Epithelial cell of proximal tubule (primary cell): ENCODE results near the gene TMEM63C. TPM values are rescaled to one million over a fixed set of nuclear protein-coding genes. Genes with fewer than 3 reads are reported as not detected.

ENCODE experiments used
- DNase-seq: peaks from one replicate; pipeline ENCODE4 v3.0.0-alpha.2; 2011; ENCODE audit warnings: low read depth
- H3K4me3 ChIP-seq: 2 replicates; pipeline ENCODE4 v1.5.1; 2011; ENCODE audit warnings: low read depth, mild to moderate bottlenecking, low read length
- total RNA-seq: library from RNA; depleted of rRNA; stranded (reverse); fragments of >200 nt; gene quantifications from 2 replicates; pipeline ENCODE4 v1.2.3, GENCODE V29; 2015
- TF ChIP-seq, protein P1 (sequence below): conservative IDR thresholded peaks from 2 replicates; pipeline ENCODE4 v1.5.1; 2012; ENCODE audit warnings: low read depth, mild to moderate bottlenecking, low read length

TMEM63C gene
- total RNA-seq, 1 donor from 2014 or later: 0.35 TPM

DNA sequence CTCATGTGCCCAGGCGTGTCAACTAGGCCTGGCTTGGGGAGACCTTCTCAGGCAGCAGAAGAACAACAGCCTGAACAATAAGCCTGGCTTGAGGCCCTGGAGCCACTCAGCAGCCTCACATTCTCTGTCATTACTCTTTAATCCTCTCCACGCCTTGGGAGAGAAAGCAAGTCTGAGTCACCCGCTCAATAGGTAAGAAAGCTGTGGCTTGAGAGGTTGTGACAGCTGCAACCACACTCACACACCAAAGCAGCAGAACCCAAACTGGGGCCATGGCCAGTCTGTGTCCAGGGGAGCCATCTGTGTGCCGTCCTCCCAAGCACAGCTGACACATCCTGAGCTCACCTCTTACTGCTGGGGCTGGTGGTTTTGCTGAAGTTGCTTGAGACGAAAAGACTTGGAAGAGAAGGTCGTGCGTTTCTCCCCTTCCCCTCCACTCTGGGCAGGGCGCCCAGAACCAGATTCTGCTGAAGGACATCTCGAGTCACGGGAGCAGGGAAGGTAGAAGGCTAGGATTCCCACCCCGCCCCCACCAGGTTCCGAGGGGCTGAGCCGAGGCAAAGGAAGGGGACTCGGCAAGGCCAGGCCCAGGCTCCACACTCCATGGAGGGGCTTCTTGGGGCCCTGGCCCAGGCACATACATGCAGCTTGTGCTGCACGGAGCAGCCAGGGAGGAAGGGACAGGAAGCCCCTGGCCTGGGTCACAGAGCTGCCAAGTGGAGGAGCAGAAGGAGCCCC, 5.5 kb downstream of the TMEM63C start:
- TF ChIP-seq, protein P1, sequence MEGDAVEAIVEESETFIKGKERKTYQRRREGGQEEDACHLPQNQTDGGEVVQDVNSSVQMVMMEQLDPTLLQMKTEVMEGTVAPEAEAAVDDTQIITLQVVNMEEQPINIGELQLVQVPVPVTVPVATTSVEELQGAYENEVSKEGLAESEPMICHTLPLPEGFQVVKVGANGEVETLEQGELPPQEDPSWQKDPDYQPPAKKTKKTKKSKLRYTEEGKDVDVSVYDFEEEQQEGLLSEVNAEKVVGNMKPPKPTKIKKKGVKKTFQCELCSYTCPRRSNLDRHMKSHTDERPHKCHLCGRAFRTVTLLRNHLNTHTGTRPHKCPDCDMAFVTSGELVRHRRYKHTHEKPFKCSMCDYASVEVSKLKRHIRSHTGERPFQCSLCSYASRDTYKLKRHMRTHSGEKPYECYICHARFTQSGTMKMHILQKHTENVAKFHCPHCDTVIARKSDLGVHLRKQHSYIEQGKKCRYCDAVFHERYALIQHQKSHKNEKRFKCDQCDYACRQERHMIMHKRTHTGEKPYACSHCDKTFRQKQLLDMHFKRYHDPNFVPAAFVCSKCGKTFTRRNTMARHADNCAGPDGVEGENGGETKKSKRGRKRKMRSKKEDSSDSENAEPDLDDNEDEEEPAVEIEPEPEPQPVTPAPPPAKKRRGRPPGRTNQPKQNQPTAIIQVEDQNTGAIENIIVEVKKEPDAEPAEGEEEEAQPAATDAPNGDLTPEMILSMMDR: no peak
- no peak for DNase-seq
- H3K4me3 ChIP-seq: no peak overlapping the region

GRCh38 chr14:77187649-77188012, 6.0 kb downstream of the TMEM63C start:
- no peak for DNase-seq
- H3K4me3 ChIP-seq: no peak overlapping the region
- TF ChIP-seq, protein P1: no peak

DNA sequence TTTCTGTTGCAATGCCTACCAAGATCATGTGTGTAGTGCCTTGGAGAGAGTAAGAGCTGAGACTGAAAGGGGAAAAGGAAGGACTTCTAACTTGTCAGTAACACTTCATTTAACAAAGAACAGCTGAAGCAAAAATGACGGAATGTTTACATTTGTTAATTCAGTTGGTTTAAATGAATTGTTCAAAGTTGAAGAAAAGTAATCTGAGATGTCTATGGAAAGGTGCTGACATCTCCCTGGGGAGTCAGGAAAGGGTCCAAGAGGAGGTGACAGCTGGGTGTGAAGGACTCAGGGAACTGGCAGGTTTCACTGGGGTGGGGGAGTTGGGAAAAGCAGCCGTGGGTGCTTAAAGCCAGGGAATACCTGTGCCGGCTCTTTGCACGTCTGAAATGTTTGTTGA, 7.9 kb downstream of the TMEM63C start:
- no peak for DNase-seq
- TF ChIP-seq, protein P1: no peak
- H3K4me3 ChIP-seq: no peak overlapping the region

DNA sequence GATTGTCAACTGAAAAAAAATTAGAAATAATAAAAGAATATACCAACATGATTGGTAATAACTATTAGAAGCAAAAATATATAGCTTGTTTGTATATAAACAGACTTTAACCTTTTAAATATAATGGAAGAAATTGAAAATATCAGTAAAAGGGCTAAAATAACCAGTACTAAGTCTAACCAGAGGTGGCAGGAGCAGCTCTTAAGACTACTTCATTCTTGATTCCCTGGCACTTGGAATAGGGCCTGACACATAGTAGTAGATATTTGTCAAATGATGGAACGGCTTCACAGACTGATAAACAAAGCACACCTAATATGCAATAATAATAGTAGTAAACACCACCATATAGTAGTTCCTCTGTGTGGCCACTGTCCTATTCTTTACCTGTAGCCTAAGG, 9.4 kb downstream of the TMEM63C start:
- TF ChIP-seq, protein P1: no peak
- no peak for DNase-seq
- H3K4me3 ChIP-seq: no peak overlapping the region

GRCh38 chr14:77194706-77195105, 13.1 kb downstream of the TMEM63C start:
- no peak overlapping the region for H3K4me3 ChIP-seq
- DNase-seq: no peak
- TF ChIP-seq, protein P1: no peak

DNA sequence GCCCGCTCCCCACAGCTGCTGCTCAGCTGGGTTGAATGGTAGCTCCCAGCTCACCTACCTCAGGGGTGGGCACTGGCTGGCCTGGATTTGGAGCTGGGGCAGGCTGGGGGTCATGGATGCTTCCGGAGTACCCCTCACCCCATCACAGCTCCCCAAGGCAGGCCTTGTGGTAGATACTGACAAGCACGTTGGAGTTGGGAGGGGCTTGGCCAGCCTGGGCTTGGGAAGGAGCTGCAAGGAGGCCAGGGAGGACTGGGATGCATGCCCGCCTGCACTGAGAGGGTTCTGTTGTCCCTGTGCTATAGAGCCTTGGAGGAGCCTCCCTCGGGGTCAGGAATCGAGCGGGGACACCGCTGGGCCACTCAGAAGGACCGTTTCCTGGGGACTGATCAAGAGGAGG, 14.2 kb downstream of the TMEM63C start:
- DNase-seq: no peak
- TF ChIP-seq, protein P1: no peak
- no peak overlapping the region for H3K4me3 ChIP-seq

GRCh38 chr14:77197988-77198387, 16.4 kb downstream of the TMEM63C start:
- DNase-seq: no peak
- TF ChIP-seq, protein P1: no peak
- H3K4me3 ChIP-seq: no peak overlapping the region
